ENCODE measurements around the gene USP47.

Gene USP47

GRCh38 chr11:11981364-11981763 lies 139.6 kb downstream of the USP47 start:
- H3K27ac ChIP-seq (ENCODE audit: low read depth, low read length): no peak overlapping the region
- H3K9me2 ChIP-seq (replicated peaks; ENCODE audit: control insufficient read depth, low read length): no peaks in the 10 kb centered on the region
- no peaks in the 10 kb centered on the region for H3K36me3 ChIP-seq (ENCODE audit: control insufficient read depth, low read length)
- no peak overlapping the region for H3K4me2 ChIP-seq (ENCODE audit: low read length)
- no peak overlapping the region for H3K4me3 ChIP-seq (ENCODE audit: low read length)
- TF ChIP-seq, protein P1, sequence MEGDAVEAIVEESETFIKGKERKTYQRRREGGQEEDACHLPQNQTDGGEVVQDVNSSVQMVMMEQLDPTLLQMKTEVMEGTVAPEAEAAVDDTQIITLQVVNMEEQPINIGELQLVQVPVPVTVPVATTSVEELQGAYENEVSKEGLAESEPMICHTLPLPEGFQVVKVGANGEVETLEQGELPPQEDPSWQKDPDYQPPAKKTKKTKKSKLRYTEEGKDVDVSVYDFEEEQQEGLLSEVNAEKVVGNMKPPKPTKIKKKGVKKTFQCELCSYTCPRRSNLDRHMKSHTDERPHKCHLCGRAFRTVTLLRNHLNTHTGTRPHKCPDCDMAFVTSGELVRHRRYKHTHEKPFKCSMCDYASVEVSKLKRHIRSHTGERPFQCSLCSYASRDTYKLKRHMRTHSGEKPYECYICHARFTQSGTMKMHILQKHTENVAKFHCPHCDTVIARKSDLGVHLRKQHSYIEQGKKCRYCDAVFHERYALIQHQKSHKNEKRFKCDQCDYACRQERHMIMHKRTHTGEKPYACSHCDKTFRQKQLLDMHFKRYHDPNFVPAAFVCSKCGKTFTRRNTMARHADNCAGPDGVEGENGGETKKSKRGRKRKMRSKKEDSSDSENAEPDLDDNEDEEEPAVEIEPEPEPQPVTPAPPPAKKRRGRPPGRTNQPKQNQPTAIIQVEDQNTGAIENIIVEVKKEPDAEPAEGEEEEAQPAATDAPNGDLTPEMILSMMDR (IDR thresholded peaks at IDR 0.05; ENCODE audit: low read depth, low read length, poor library complexity, severe bottlenecking): no peak
- TF ChIP-seq EZH2phosphoT487 (IDR thresholded peaks at IDR 0.05; ENCODE audit: borderline replicate concordance, low read length): no peak
- H3K79me2 ChIP-seq (ENCODE audit: control insufficient read depth, low read length): no peaks in the 10 kb centered on the region
- H3K4me1 ChIP-seq (ENCODE audit: control insufficient read depth, low read length): peaks cover 5% of the 10 kb centered on the region
- H3K9me3 ChIP-seq (ENCODE audit: control insufficient read depth, insufficient read depth, low read length): no peaks in the 10 kb centered on the region
- no peaks in the 10 kb centered on the region for H4K20me1 ChIP-seq (ENCODE audit: control insufficient read depth, insufficient read depth, low read depth, low read length)
- no peaks in the 10 kb centered on the region for H3F3A ChIP-seq (ENCODE audit: control insufficient read depth, insufficient read depth)
- no peaks in the 10 kb centered on the region for H3K27me3 ChIP-seq (ENCODE audit: control insufficient read depth, low read length)

- no peak overlapping the region for H3K27ac ChIP-seq (ENCODE audit: low read depth, low read length)
- H3K4me3 ChIP-seq (ENCODE audit: low read length): no peak overlapping the region
- H3K9me2 ChIP-seq (replicated peaks; ENCODE audit: control insufficient read depth, low read length): no peaks in the 10 kb centered on the region
- no peaks in the 10 kb centered on the region for H3F3A ChIP-seq (ENCODE audit: control insufficient read depth, insufficient read depth)
- H3K27me3 ChIP-seq (ENCODE audit: control insufficient read depth, low read length): no peaks in the 10 kb centered on the region
- TF ChIP-seq, protein P1 (IDR thresholded peaks at IDR 0.05; ENCODE audit: low read depth, low read length, poor library complexity, severe bottlenecking): no peak
- no peak for TF ChIP-seq EZH2phosphoT487 (IDR thresholded peaks at IDR 0.05; ENCODE audit: borderline replicate concordance, low read length)
- peaks cover 5% of the 10 kb centered on the region for H3K4me1 ChIP-seq (ENCODE audit: control insufficient read depth, low read length)
- H3K9me3 ChIP-seq (ENCODE audit: control insufficient read depth, insufficient read depth, low read length): no peaks in the 10 kb centered on the region
- no peaks in the 10 kb centered on the region for H3K79me2 ChIP-seq (ENCODE audit: control insufficient read depth, low read length)
- no peaks in the 10 kb centered on the region for H3K36me3 ChIP-seq (ENCODE audit: control insufficient read depth, low read length)
- H3K4me2 ChIP-seq (ENCODE audit: low read length): no peak overlapping the region
- no peaks in the 10 kb centered on the region for H4K20me1 ChIP-seq (ENCODE audit: control insufficient read depth, insufficient read depth, low read depth, low read length)
Measured at GRCh38 chr11:11981840-11982239, 140.1 kb downstream of the USP47 start.

DNA sequence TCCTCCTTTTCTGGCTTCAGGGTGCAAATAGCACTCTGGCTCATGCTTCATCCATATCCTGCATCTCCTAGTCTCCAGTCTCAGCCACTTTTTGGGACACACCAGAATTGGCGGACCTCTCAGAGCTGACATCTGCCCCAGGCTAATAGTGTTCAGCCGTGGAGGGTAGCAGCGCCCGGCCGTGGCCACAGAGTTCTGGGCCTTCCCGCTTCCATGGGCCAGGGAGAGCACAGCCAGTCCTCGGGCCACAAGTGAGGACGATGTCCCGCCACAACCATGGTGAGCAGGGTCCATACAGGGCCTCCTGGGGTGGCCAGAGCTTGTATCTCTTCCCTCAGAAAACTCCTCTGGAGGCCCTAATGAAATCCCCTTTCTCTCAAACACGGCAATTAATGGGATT lies 140.7 kb downstream of the USP47 start:
- Histone ChIP-seq H3K4me3 (ENCODE audit: low read length) (no peak overlapping the region), H3K27me3 (ENCODE audit: control insufficient read depth, low read length) (no peaks in the 10 kb centered on the region), H4K20me1 (ENCODE audit: control insufficient read depth, insufficient read depth, low read depth, low read length) (no peaks in the 10 kb centered on the region), H3F3A (ENCODE audit: control insufficient read depth, insufficient read depth) (no peaks in the 10 kb centered on the region), H3K9me2 (replicated peaks; ENCODE audit: control insufficient read depth, low read length) (no peaks in the 10 kb centered on the region), H3K79me2 (ENCODE audit: control insufficient read depth, low read length) (no peaks in the 10 kb centered on the region), H3K27ac (ENCODE audit: low read depth, low read length) (no peak overlapping the region), H3K4me1 (ENCODE audit: control insufficient read depth, low read length) (peaks cover 5% of the 10 kb centered on the region), H3K4me2 (ENCODE audit: low read length) (no peak overlapping the region), H3K36me3 (ENCODE audit: control insufficient read depth, low read length) (no peaks in the 10 kb centered on the region), H3K9me3 (ENCODE audit: control insufficient read depth, insufficient read depth, low read length) (no peaks in the 10 kb centered on the region)
- TF ChIP-seq EZH2phosphoT487 (IDR thresholded peaks at IDR 0.05; ENCODE audit: borderline replicate concordance, low read length): no peak
- TF ChIP-seq, protein P1 (IDR thresholded peaks at IDR 0.05; ENCODE audit: low read depth, low read length, poor library complexity, severe bottlenecking): no peak

- Histone ChIP-seq H3K27ac (ENCODE audit: low read depth, low read length) (no peak overlapping the region), H3K9me2 (replicated peaks; ENCODE audit: control insufficient read depth, low read length) (no peaks in the 10 kb centered on the region), H3F3A (ENCODE audit: control insufficient read depth, insufficient read depth) (no peaks in the 10 kb centered on the region), H3K4me2 (ENCODE audit: low read length) (no peak overlapping the region), H3K4me3 (ENCODE audit: low read length) (no peak overlapping the region), H3K4me1 (ENCODE audit: control insufficient read depth, low read length) (peaks cover 4% of the 10 kb centered on the region), H3K27me3 (ENCODE audit: control insufficient read depth, low read length) (no peaks in the 10 kb centered on the region), H3K9me3 (ENCODE audit: control insufficient read depth, insufficient read depth, low read length) (no peaks in the 10 kb centered on the region), H4K20me1 (ENCODE audit: control insufficient read depth, insufficient read depth, low read depth, low read length) (no peaks in the 10 kb centered on the region), H3K79me2 (ENCODE audit: control insufficient read depth, low read length) (no peaks in the 10 kb centered on the region), H3K36me3 (ENCODE audit: control insufficient read depth, low read length) (no peaks in the 10 kb centered on the region)
- TF ChIP-seq EZH2phosphoT487 (IDR thresholded peaks at IDR 0.05; ENCODE audit: borderline replicate concordance, low read length): no peak
- TF ChIP-seq, protein P1 (IDR thresholded peaks at IDR 0.05; ENCODE audit: low read depth, low read length, poor library complexity, severe bottlenecking): no peak
Measured at GRCh38 chr11:11982975-11983374, 141.2 kb downstream of the USP47 start.

Measured in DOHH2 (cell line).